HG03175 (cell line): ENCODE data around the gene ZBTB46.

Source experiments
- ATAC-seq: cut with Tn5 transposase; IDR thresholded peaks from one replicate; pipeline ENCODE4 v1.9.1; 2021; ENCODE audit warnings: mild to moderate bottlenecking, moderate library complexity; ENCODE audit not compliant: unreplicated experiment

ZBTB46 gene

DNA sequence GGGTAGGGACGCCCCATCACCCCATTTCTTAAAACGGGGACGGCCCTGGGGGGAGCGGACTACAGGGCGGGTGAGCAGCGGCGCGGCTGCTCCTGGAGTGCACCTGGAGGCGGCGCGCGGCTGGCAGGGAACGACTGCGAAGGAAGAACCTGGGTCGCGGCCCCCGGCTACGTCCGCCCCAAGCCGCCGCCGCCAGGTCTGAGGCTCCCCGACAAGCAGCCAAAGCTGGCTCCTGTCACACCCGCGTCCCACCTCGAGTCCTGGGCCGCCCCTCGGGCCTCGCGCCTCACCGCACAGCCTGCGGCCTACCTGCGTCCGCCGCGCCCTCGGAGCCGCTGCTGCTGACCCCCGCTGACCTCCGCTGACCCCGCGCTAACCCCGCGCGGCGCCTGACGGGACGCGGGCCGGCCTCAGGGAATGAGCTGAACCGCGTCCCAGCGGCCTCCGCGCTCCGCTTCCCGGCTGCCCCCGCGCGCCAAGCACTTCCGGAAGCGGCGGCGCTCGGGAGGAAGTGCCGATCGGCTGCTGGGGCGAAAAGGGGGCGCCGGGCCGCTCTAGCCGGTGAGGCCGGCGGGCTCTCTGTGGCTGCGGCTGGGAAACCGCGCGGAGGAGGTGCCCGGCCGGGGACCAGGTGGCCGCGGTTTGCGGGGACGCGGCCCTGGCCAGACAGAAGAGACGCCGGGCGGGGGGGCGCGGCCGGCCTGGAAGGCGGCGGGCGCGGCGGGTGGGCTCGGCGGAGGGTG lies 123.3 kb downstream of the ZBTB46 start, which contains the start of the genes ARFRP1 and ZGPAT:
ARFRP1 (minus strand) TSS at position 419 of the 743 bp plus-strand sequence. CDS start 885 bp downstream, outside the sequence.
ZGPAT (plus strand) TSS at position 482 of the 743 bp plus-strand sequence. CDS start 542 bp downstream, outside the sequence.
- ATAC-seq: peak; percentile 70

DNA sequence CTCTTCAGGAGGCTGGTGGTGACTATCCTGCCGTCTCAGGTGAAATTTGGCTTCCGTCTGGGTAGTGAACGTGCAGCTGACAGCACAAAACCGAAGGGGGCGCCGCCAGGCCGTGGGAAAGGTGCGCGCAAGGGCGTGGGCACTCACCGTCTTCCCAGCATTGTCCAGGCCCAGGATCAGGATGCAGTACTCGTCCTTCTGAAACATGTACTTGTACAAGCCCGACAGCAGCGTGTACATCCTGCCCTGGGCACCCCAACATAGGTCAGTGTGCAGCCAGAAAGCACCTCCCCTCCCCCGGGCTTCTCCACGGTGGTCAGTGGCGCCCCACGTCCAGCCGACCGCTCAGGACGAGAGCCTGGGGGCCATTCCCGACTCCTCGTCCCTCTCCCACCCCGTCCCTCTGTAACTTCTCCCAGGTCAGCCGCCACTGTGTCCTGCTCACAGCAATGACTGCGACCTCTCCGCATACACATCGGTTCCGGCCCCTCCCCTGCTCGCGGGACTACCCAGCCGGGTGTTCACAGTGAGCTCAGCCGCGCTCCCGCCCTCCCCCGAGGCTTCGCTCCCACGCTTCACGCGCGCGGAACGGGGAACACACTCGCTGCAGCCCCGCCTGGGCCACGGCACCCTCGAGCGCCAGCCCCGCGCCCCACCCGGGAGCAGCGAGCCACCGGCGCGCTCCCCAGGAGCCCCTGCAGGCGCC lies 124.1 kb downstream of the ZBTB46 start:
- ATAC-seq: peak; percentile 32

DNA sequence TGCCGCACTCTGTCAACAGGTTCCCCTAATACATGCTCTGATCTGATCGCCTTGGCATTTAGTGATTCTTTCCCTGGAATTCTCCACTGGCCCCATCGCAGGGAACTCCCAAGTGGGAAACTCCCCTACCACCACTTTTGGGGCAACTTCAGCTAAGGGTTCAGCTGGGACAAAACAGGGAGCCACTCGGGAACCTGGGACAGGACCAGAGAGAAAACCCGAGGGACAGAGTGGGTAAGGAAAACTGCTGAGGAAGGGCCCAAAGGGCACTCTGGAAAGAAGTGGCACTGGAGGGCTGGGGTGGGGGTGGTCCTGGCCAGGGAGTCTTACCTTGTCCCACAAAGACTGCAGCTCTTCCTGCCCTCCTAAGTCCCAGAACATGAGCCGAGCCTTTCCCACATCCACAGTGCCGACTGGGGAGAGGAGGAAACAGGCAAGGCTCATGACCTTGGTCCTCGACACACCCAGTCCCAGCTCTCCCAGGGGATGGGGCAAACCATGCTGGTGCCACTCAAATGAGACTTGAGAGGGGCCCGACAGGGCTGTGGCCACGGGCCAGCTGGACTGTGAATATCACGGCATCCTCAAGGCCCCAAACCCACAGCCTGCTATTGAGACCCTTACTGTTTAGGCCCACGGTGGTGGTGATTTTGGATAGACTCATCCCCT lies 124.9 kb downstream of the ZBTB46 start:
- ATAC-seq: no peak

DNA sequence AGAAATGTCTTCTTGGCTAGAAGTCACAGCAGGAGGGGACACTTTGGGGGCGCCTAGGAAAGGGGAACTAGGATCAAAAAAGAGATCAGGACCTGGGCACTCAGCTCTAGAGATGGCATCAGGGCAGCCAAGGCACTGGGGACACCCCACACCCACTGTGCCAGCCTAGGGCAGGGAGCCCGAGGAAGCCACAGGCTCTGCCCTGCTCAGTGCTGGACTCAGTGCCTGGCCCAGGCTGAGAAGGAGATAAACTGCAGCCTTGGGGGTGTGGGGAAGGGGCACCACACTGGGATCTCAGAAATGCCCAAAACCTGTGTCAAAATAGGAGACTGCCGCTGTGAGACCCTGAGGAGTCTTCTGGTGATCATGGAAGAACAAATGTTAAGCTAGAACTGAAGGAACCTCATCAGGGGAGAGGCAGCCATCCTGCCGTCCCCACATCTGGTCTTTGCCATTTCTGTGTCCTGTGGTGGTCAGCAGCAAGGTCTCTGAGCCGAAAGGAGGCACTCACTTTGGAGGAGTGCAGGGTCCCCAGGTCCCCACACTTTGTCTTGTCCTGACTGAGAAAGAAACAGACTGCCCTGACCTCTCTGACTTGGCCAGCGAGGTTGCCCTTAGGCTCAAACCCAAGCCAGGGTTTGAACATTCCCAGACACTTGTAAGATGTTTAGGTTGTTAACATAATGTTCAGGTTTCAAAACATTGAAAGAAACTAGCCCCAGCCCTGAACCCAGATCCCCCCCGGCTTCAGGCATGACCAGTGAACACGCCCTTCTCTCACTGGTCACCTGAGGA lies 125.6 kb downstream of the ZBTB46 start:
- no peak for ATAC-seq

DNA sequence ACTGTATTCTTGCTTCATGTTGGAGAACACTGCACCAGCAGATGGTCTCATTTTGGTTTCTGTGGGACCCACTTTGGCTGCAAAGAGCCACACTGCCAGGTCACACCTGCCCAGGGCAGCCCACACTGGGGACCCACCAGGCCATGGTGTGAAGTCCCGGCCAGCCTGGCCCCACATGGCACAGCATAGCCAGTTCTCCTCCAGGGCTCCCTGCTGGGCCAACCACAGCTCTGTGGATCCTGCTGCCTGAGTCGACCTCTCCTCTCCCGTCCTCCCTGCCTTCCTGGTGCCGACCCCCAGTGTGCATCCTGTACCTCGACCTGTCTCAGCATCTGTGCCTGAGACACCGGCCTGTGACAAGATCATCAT lies 126.3 kb downstream of the ZBTB46 start:
- no peak for ATAC-seq

DNA sequence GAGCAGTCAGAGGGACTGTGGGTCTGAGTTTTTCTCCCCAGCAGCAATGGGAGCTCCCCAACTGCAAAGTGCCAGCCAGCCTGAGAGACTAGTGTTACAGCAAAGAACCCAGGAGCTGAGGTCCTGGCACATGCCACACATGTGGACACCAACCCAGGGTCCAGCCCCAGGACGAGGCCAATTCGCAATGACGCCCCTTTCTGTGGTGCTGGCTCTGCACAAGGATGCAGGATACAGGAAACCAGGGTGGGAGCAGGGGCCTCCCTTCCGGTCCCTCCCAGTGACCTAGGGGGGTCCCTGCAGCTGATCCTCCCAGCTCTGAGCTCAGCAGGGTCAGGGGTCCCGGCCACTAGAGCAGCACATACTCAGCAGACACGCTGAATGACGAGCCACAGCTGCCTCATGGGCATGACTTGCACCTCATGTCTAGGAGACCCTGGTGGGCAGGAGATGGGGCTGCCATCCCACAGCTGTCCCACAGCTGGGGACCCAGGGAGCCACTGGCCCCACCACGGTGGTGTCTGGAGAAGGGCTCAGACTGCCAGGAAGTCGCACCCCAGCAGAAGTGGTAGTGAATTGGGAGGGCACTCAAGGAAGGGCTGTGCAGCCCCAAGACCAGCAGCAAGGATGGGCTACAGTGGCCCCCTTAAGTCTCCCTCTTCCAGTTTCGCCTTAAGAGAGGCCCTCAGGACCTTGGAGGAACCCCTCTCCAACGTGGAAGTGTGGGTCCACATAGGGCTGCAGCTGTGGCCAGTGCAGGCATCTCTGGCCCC lies 126.9 kb downstream of the ZBTB46 start:
- ATAC-seq: no peak

DNA sequence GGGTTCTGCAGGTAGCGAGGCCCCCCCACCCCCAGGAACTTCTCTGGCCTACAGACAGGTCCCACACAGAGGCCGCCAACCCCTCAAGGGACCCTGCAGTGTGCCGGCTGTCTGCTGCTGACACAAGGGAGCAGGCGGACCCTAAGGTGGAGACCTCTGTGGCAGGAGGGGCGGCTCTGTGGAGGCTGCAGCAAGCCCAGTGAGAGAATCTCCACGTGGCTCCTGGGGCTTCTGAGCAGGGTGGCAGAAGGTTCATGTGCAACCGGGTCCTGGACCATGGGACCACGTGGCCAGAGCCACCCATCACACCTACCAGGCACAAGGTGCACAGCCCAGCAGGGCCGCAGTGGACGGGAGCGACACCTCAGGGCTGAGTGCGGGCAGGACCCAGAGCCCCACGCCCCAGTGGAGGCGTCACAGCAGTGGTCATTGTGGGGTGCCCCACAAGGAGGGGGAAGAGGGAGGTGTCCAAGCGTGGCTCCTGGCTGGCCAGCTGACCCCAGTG lies 127.5 kb downstream of the ZBTB46 start:
- ATAC-seq: no peak

DNA sequence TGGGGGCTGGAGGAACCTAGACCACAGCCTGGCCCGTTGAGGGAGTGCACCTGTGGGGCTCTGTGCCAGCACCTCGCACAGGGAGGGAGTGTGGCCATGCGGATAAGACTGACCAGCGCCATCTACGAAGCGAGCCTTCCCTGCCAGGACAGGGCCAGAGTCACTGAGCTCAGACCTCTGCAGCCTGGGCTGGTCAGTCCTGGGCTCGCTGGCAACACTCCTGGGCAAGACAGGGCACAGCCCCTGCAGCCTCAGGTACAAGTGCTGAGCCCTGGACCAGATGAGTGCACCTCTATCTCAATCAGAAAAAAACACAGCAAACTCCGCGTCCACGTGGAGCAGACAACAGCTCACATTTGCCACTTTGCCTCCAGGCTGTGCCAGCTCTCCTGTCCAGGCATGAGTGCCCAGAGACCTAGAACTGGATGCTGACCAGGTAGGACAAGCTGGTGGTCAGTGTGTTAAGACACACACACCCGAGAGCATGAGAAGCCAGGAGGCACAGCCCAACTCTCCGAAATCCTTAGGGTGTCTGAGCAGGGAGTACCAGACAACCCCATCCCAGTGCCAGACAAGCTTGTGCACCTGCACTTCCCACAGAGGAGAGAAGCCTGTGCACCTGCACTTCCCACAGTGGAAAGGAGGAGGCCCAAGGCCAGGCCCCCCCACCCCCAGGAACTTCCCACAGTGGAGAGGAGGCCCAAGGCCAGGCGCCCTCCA lies 128.2 kb downstream of the ZBTB46 start:
- ATAC-seq: no peak

DNA sequence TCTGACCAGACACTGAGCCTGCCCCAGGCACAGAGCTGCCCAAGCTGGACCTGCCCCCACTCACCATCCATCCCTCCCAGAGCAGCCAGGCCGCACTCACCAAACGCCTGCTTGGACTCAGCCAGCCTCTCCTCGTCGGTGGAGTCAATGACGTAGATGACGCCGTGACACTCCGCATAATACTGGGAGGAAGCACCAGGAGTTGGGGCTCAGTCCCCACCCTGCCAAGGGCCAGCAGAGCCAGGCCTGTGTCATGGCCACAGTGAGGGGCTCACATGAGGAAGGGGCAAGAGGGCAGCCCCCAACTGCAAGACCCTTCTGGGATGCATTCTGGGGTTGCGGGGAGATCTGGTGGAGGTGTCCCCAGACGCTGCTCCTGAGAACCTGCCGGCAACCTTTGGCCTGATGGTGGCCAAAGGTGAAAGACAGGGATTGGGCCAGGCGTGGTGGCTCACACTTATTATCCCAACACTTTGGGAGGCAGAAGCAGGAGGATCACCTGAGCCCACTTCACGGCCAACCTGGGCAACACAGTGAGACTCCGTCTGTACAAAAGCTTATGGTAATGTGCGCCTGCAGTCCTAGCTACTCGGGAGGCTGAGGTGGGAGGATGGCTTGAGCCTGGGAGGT lies 128.9 kb downstream of the ZBTB46 start:
- no peak for ATAC-seq

DNA sequence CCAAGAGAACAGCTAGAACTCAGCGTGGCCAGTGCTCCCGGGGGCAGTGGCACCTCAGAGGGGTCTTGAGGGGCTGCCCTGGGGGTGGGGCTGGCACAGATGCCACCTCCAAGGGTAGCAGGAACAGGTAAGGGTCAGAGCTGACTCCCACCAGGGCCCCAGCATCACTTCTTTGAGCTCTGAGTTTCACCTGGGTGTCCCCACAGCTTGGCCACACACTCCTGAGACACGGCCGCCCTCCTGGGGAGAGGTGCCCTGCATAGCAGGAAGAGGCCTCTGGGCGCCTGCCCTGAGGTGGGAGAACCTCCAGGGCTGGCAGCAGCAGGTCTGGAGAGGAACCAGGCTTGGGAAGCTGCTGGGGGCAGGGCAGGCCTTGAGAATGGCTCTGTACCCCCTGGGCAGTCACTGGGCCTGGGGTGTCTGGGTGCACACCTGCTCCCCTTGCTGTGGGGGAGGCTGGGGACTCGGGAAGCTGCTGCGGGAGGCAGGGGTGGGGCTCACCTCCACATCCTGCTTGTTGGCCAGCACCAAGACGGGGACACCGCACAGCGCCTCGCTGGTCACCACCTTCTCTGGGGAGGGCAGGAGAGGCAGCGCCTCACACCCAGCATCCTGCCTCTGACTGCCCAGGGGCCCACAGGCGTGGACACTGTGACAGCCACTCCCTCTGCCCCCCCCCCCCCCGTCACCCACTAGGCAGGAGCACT lies 129.6 kb downstream of the ZBTB46 start:
- ATAC-seq: no peak

DNA sequence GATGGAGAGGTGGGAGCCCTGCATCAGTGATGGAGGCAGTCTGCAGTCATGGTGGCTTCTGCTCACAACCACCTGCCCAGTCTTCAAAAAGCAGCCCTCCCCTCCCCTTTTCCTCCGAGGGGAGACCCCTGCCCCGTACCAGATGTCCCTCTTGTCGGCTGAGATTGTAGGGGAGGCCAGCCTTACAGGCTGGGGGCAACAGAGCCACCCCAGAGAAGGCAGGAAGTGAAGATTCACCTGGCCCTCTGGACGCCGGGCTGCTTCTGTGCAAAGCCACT lies 130.1 kb downstream of the ZBTB46 start:
- ATAC-seq: no peak

DNA sequence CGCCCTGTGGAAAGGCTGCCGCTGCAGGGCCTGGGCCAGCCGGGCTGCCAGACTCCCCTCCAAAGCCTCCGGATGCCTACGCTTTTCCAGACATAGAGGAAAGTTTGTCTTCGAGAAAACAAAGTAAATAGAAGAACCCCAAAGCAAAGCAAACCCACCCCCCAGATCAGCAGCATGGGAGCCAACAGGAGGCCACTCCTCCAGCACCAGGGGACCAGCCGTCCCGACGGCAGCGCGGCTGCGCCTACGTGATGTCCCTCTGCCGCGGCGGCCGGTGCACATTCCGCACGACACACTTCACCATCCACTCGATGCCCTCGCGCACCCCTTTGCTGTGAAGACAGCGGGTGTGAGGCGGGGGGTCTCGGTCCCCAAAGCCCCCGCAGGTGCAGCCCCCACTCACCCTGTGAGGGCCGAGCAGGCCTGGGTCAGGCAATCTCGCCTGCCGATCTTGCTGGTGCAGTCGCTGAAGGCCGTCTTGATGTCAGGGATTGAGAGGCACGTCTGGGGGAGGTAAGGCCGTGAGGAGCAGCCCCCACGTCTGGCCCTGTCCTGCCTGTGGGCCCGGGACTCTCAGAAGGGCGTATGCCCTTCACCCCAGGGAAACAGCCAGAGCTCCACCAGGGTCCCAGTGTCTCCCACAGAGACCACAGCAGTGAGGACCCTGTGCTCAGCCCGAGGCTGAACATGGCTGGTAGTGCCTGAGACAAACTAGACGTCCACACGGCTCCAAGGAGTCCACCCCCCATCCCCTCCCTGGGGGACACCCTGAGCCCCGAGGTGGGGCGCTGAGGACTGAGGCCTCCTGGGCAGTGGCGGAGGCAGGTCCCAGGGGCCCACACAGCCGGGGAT lies 130.6 kb downstream of the ZBTB46 start:
- no peak for ATAC-seq

DNA sequence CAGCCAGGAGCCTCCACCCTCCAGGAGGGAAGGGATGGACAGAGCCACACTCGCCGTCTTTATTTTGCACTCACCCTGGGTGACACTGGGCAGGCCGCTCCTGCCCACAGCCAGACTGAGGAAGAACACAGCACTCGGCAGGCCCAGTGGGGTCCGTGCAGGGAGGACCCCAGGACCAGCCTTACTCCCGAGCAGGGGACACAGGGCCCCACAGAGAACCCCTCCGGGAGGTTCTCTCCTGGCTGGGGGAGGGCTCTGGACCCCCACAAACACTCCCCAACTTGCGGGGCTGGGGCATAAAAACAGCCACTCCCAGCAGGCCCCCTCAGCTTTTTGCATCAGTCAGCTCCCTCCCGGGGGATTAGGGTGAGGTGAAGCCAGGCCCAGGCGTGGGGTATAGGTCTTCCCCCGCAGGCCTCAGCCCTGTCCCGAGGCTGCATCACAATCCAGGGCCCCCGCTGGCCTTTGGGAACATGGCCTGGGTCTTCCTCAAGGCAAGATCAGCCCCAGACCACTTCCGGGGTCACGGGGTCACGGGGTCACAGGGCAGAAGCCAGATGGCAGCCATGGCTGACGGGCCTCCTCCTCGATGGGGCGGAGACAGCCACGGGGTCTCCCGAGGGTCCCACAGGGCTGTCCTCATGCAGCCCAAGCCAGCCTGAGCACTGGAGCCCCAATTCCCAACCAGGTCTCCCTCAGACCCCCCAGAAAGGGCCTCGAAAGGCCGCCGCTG lies 131.4 kb downstream of the ZBTB46 start:
- no peak for ATAC-seq

DNA sequence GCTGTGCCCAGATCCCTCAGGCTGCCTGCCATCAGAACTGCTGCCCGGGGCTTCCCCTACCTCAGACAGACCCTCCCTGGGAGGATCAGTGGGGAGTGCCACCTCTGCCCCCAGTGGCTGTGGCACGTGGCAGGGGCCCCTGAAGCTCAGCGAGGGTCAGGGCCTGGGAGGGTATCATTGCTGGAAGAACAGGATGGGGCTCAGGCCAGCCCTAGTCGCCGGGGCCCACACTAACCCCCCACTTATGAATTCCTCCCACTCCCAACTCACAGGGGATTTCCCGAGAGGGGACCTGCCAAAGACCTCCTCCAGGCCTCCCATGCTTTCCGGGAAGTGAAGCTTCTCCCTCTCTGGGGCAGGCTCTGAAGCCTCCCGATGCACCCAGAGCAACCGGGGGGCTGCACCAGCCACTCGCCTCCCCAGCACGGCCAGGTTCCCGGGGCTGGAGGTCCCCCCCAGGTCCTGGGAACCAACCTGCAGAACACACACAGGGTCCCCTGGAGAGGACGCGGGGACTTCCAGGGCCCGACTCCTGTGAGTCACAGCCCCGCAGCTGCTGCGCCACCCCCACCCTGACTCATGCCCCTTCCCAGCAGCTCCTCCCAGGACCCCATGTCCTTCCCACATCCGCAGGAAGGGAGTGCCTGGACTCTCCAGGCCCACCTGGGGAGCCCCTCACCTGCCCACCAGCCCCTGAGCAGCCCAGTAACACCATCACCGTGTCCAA lies 132.2 kb downstream of the ZBTB46 start:
- ATAC-seq: no peak

DNA sequence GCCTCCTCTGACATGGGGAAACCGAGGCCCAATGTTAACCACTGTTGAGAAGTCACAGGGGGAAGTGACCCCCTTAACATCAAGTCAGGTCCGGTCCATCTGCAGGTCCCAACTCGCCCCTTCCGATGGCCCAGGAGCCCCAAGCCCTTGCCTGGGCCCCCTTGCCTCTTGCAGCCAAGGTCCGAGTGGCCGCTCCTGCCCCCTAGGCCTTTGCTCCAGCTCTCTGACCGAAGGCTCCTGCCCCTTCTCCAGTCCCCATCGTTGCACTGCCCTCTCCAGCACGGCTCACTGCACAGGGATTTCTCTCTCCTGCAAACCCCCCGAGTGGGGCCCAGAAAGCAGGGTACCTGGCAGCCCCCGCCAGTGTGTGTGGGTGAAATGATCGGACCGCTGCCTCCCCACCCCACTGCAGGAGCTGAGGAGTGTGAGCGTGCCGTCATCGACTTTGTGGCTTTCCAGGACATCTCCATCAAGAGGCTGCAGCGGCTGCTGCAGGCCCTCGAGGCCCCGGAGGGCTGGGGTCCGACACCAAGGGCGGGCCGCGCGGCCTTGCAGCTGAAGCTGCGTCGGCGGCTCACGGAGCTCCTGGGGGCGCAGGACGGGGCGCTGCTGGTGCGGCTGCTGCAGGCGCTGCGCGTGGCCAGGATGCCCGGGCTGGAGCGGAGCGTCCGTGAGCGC lies 133.1 kb downstream of the ZBTB46 start:
- ATAC-seq: no peak
